Pancreas (tissue), 10 donors: ENCODE data around the gene MATN4. TPM values are rescaled to one million over a fixed set of nuclear protein-coding genes. Genes with fewer than 3 reads are reported as not detected.
A peak's percentile ranks its signal among the peaks of the same experiment; 100 is the strongest.

ENCODE experiments used
- ATAC-seq, 4 donors: fragments of 200-7000 bp; cut with Tn5 transposase; one replicate each; pipeline versions ENCODE4 v1.8.0 to v1.9.1; 2020; ENCODE audit warnings: mild to moderate bottlenecking in 4 of 4, moderate library complexity in 4 of 4
- DNase-seq, 6 donors: peaks; one replicate each; pipeline ENCODE4 v3.0.0-alpha.2; 2020
- FAIRE-seq: peaks from 2 replicates; lab custom pipeline; 2012; peaks lifted over from hg19 to GRCh38; lab: Jason Lieb, UNC
- H3K27ac ChIP-seq, 4 donors: fragments of 200-600 bp; sonication (generic); 1 replicate in 3 of 4; 2 replicates in 1 of 4; pipeline versions ENCODE4 v1.5.0 to v1.8.0; 2020
- H3K27me3 ChIP-seq, 4 donors: fragments of 200-600 bp; one replicate each; pipeline ENCODE4 v1.8.0; 2021
- H3K36me3 ChIP-seq, 3 donors: fragments of 200-600 bp; sonication (generic) in 1 of 3; one replicate each; pipeline versions ENCODE4 v1.5.0 to v1.8.0; 2020 to 2021
- H3K4me1 ChIP-seq, 3 donors: fragments of 200-600 bp; one replicate each; pipeline ENCODE4 v1.8.0; 2021
- H3K4me3 ChIP-seq, 4 donors: fragments of 200-600 bp; sonication (generic) in 2 of 4; one replicate each; pipeline versions ENCODE4 v1.5.0 to v1.8.0; 2020 to 2021
- H3K9me3 ChIP-seq, 4 donors: fragments of 200-600 bp; one replicate each; pipeline ENCODE4 v1.8.0; 2021
- WGBS, 2 donors: extraction: QIAGEN DNeasy Blood & Tissue Kit; methylation state at CpG; one replicate each; pipeline ENCODE4 v1.1.7; 2013; 5-methylcytosine and 5-hydroxymethylcytosine counted together
- intact Hi-C, 3 donors: fragments of 100-400 bp; cut with DNase I; formaldehyde crosslinking; loops; one replicate each; pipeline versions ENCODE4 v1.11.1 to v1.14.2; 2022
- polyA plus RNA-seq, 2 donors: library from polyadenylated mRNA; stranded (reverse); fragments of 200-250 nt; gene quantifications; one replicate each; pipeline ENCODE4 v1.2.3, GENCODE V29; 2013
- total RNA-seq, 6 donors: library from RNA; stranded (reverse); fragmentation: NEBNext Ultra II Directional in 4 of 6; extraction: Animal tissue kit (Norgen Biotek cat#: 25700) in 4 of 6; gene quantifications; one replicate each; pipeline versions ENCODE4 v1.2.1 to v1.2.4, GENCODE V29; 2021 to 2023
- TF ChIP-seq, protein P1 (sequence below), 4 donors: fragments of 200-600 bp; sonication (generic) in 3 of 4; IDR thresholded peaks; one replicate each; pipeline versions ENCODE4 v1.5.0 to v1.8.0; 2021; ENCODE audit warnings: antibody characterized with exemption in 4 of 4
- donor health status: healthy with polysubstance abuse.
- donor health status: DM: no; HTN: no; CAD: no; lungs with moderate emphysema.
- donor health status: DM: no; HTN: no; CAD: no.
- donor health status: control.
- donor health status: control.
- donor health status: Bipolar disorder and iron deficiency.
- donor health status: DM: yes; HTN: yes; CAD: no.
- donor health status: DM: no; HTN: no; CAD: no.
- donor health status: DM: no; HTN: no; CAD: no.
- donor health status: DM: yes; HTN: yes; CAD: no.

Gene MATN4
- total and polyA plus RNA-seq, 8 donors, result 0.89 to 6.4 (median 2.3) TPM

DNA sequence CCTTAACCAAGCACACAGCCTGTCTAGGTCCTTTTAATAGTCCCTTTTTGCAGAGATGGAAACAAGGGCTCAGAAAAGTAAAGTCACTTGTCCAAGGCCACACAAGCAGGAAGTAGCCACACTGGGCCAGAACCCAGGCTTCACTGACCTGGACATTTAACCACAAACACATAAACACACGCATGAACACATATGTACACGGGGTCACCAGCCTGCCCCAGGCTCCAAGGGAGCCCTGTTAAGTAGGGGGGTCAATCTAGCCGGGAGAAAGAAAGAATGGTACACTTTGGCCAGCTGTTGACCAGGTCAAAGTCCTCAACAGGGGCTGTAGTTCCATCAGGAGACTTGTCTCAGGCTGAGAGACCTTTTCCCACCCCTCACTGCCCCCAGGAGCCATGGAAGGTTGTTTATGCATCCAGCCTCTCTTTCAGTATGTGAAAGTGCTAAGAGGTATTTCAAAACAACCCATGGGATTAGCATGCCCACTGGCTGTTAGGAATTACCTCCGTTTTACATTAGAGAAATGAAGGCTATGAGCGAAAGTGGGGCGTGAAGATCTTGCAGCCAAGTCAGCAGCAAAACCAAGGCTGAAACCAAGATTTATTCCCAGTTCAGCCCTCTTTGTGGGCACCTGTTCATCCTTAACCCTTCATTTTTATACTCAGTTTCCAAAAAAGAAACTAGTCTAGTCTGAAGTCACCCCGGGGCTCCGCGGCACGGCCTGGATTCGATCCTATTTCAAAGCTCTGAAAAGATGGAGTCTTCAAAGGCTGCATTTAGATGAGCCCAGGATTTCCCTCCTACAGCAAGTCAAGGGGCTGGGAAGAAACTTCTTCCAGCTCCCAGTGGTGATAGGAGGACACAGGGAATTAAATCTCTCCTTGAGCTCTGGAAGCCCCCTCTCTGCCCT is 30.3 kb upstream of the MATN4 start:
- Histone ChIP-seq H3K4me1 (peaks cover 55 to 64% (median 61%) of the 10 kb centered on the region in 3 donors), H3K36me3 (peaks cover 0 to 20% (median 0%) of the 10 kb centered on the region in 3 donors), H3K9me3 (no peaks in the 10 kb centered on the region), H3K27ac (peak overlapping the region; percentile 87 to 98 (median 94)), H3K27me3 (no peaks in the 10 kb centered on the region), H3K4me3 (peak overlapping the region in 2 of 4 donors; percentile 11 to 13)
- FAIRE-seq (no peak), ATAC-seq (peak in 1 of 4 donors; percentile 1), DNase-seq (no peak)
- 59 to 70% methylated on average over 11 of the region's 11 CpGs for WGBS, 2 donors
- TF ChIP-seq, protein P1, sequence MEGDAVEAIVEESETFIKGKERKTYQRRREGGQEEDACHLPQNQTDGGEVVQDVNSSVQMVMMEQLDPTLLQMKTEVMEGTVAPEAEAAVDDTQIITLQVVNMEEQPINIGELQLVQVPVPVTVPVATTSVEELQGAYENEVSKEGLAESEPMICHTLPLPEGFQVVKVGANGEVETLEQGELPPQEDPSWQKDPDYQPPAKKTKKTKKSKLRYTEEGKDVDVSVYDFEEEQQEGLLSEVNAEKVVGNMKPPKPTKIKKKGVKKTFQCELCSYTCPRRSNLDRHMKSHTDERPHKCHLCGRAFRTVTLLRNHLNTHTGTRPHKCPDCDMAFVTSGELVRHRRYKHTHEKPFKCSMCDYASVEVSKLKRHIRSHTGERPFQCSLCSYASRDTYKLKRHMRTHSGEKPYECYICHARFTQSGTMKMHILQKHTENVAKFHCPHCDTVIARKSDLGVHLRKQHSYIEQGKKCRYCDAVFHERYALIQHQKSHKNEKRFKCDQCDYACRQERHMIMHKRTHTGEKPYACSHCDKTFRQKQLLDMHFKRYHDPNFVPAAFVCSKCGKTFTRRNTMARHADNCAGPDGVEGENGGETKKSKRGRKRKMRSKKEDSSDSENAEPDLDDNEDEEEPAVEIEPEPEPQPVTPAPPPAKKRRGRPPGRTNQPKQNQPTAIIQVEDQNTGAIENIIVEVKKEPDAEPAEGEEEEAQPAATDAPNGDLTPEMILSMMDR (IDR thresholded peaks at IDR 0.05), result no peak
- intact Hi-C loops, result no loop called here

DNA sequence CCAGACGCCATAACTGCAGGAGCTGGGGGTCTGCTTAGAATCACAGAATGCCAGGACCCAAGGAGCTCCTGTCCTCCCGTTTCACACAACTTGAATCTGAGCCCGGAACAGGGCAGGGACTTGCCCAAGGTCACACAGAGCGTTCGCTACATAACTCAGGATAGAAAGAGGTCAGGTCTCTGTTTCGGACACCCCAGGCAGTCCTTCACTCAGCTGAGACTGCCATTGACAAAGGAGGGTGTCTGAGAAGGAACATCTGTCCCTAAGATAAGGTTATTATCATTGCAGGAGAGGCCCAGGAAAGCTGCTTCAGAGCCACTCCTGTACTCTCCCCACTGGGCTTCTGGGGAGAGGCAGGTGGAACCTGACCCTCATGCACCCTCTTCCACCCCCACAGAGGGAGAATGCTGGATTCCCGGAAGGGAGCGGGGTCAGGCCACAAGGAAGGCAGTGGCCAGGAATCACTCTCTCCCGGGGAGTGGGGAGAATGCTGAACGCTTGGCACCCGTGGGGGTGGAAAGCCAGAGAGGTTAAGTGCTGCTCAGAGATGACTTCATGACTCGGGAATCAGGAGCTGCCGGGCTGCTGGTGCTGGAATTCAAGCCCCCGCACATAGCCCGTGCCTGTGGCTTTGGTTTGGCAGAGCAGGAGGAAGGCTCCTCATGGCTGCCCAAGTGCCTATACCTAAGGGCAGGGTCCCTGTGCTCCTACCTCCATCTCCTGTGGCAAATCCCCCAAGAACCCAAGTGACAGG is 29.4 kb upstream of the MATN4 start:
- peak overlapping the region; percentile 87 to 98 (median 94) for H3K27ac ChIP-seq
- WGBS, 2 donors, result 12 to 15% methylated on average over 15 of the region's 15 CpGs
- no peaks in the 10 kb centered on the region for H3K9me3 ChIP-seq
- DNase-seq (peak in 5 of 6 donors; percentile 53 to 71 (median 67)), FAIRE-seq (no peak), ATAC-seq (peak; percentile 17 to 34 (median 22))
- TF ChIP-seq, protein P1 (IDR thresholded peaks at IDR 0.05), result no peak
- H3K4me1 ChIP-seq, result peaks cover 55 to 58% (median 55%) of the 10 kb centered on the region in 3 donors
- no peaks in the 10 kb centered on the region for H3K27me3 ChIP-seq
- peaks cover 0 to 29% (median 5%) of the 10 kb centered on the region in 3 donors for H3K36me3 ChIP-seq
- intact Hi-C loops, result no loop called here
- H3K4me3 ChIP-seq, result peak overlapping the region in 2 of 4 donors; percentile 11 to 13

DNA sequence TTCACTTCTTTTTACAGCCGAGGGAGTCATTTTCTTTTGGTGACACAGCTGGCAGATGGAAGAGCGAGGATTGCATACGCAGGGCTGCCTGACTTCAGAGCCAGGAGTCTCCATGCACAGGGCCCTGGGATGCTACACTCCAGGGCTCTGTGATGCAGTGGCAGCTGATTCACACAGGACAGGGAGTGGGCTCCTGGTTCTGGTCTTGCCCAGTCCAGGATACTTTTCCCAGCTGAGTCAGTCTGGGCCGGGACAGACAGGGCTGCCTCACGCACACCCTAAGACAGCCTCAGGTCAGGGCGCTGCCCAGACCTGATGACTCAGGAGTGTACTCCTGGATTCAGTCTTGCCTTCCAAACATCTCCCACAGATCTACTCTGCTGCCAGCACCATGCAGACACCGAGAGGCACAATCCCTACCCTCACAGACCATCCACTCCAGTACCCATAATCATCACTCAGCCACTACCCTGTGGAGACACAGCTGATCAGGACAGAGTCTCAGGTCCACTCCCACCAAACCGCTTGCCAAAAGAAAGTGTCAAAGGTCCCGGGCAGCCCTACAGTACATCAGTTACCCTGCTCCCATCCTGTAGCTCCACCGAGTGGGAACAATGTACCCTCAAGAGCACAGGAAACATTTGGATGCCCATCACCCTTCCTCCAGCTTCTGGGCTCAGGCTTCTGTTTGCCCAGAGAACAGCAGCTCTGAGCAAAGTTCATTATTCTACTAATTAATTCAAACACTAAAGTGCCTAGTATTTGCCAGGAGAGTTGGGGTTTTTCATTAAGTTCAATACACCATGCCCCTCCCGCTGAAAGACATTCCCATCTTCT is 28.6 kb upstream of the MATN4 start:
- Histone ChIP-seq H3K36me3 (peaks cover 0 to 37% (median 5%) of the 10 kb centered on the region in 3 donors), H3K9me3 (no peaks in the 10 kb centered on the region), H3K4me1 (peaks cover 54 to 57% (median 55%) of the 10 kb centered on the region in 3 donors), H3K27ac (peak overlapping the region; percentile 87 to 98 (median 94)), H3K4me3 (peak overlapping the region in 2 of 4 donors; percentile 11 to 13), H3K27me3 (no peaks in the 10 kb centered on the region)
- TF ChIP-seq, protein P1 (IDR thresholded peaks at IDR 0.05), result no peak
- FAIRE-seq (no peak), DNase-seq (no peak), ATAC-seq (peak; percentile 2 to 36 (median 13))
- intact Hi-C loops, result no loop called here
- 35 to 42% methylated on average over 11 of the region's 11 CpGs for WGBS, 2 donors

DNA sequence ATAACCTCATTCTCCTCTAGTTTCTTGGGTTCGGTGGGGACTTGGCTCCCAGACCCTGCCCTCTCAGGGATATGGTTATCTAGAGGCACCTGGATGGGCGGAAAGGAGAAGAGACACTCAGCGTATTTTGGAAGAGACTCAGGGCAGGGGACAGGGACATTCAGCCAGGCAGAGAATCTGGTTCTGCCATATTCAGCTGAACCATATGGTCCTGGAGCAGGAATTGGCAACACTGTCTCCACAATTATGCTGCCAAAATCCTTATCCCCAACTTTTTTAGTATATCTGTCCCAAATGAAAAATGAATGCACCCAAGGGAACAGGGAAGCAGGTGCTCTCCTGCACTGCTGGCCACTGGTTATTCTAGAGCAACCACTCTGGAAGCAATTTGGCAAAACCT is 22.4 kb upstream of the MATN4 start:
- FAIRE-seq (no peak), DNase-seq (no peak), ATAC-seq (no peak)
- Histone ChIP-seq H3K4me3 (no peak overlapping the region), H3K27me3 (no peaks in the 10 kb centered on the region), H3K27ac (peak overlapping the region in 1 of 4 donors; percentile 50), H3K9me3 (no peaks in the 10 kb centered on the region), H3K36me3 (peaks cover 0 to 93% (median 17%) of the 10 kb centered on the region in 3 donors), H3K4me1 (peaks cover 0 to 25% (median 12%) of the 10 kb centered on the region in 3 donors)
- TF ChIP-seq, protein P1 (IDR thresholded peaks at IDR 0.05), result no peak
- WGBS, 2 donors, result 88 to 90% methylated on average over 3 of the region's 3 CpGs
- intact Hi-C loops, result no loop called here
